ENCODE data around the gene HIC1.

- TF ChIP-seq, protein P1, sequence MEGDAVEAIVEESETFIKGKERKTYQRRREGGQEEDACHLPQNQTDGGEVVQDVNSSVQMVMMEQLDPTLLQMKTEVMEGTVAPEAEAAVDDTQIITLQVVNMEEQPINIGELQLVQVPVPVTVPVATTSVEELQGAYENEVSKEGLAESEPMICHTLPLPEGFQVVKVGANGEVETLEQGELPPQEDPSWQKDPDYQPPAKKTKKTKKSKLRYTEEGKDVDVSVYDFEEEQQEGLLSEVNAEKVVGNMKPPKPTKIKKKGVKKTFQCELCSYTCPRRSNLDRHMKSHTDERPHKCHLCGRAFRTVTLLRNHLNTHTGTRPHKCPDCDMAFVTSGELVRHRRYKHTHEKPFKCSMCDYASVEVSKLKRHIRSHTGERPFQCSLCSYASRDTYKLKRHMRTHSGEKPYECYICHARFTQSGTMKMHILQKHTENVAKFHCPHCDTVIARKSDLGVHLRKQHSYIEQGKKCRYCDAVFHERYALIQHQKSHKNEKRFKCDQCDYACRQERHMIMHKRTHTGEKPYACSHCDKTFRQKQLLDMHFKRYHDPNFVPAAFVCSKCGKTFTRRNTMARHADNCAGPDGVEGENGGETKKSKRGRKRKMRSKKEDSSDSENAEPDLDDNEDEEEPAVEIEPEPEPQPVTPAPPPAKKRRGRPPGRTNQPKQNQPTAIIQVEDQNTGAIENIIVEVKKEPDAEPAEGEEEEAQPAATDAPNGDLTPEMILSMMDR (IDR thresholded peaks at IDR 0.05) = peak; percentile 74 to 88 (median 84)
- TF ChIP-seq POLR2A (IDR thresholded peaks at IDR 0.05) = no peak
- TF ChIP-seq EP300 (IDR thresholded peaks at IDR 0.05) = no peak
These were observed 4.0 kb downstream of the HIC1 start for GRCh38 chr17:2058586-2059546.
